Suppressor macrophage treated with lipopolysaccharide for 4 hours (primary cell): ENCODE measurements around the gene PAIP2.

Source experiments
- DNase-seq: peaks from one replicate; pipeline ENCODE4 v3.0.0-alpha.2; 2020

The PAIP2 gene

GRCh38 chr5:139414581-139415130 lies 73.0 kb downstream of the PAIP2 start:
- DNase-seq: no peak

DNA sequence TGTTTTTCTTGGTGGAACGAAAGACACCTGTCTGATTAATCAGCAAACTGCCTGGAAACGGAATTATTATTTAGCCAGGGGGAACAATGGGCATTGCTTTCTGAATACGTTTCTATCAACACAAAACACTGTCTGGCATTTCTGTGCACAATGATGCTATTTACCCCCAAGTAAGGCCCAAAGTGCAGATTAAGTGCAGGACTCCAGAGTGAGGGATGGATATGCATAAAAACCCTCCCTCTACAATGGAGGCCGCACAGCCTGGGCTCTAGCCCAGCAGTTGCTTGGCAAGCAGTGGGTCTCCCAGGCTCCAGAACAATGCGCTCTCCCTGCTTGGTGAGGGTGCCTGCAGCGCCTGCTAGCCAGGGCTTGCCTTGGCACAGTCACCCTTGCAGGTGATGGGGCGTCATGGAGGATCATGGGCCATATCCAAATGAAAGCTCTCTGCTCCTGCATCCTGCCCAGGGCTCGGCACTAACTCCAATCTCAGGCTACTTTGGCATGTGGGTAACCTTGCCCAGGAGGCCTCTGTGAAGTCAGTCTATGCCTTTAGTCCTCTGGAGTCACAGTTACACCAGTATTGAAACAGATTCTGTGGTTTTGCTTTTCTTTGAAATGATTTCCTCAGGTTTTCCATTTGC lies 73.7 kb downstream of the PAIP2 start:
- DNase-seq: no peak

GRCh38 chr5:139415869-139416268 lies 74.2 kb downstream of the PAIP2 start:
- DNase-seq: no peak

GRCh38 chr5:139416651-139417050 lies 75.0 kb downstream of the PAIP2 start:
- DNase-seq: no peak

DNA sequence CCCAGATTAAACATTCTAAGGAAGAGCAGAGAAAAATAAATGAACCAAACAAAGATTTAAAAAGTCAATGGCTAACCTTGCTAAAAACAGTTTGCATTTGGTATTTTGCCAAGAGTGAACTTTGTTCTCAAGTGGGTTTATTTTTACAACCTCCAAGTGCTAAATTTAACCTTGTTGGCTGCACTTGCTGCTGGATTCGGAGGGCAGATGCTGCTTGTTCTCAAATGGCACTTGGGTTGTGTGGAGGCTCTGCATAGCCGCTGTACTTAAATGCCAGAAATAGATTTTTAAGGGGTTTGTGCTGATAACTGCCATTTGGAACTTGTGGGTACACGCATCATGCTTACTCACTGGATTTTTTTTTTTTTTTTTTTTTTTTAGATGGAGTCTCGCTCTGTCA lies 75.6 kb downstream of the PAIP2 start:
- no peak for DNase-seq

DNA sequence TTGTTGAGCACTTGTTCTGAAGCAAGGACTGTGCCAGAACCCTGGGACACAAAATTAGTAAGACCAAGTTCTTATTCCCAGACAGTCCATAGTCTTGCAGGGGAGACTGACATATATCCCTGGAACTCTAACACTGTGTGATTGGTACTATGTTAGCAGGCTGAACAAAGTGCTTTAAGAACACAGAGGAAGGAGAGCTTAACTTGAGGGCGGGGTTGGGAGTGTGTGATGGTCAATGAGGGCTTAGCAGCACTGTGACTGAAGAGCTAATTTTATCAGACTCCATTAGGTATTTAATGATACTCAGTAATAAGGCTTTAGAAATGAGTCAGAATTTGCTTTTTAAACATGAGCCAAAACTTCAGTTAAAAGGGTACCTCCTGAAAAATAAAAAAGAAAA lies 77.1 kb downstream of the PAIP2 start:
- no peak for DNase-seq
